Astrocyte (in vitro differentiated cells and primary cell): ENCODE results near the gene NCBP2L.

Source experiments
- CTCF ChIP-seq: IDR thresholded peaks from 2 replicates; pipeline ENCODE4 v1.5.1; 2011; ENCODE audit warnings: low read depth, mild to moderate bottlenecking, inconsistent platforms, low read length, moderate library complexity; ENCODE audit not compliant: insufficient read depth
- EZH2 ChIP-seq: IDR thresholded peaks from 2 replicates; pipeline ENCODE4 v1.6.1; 2012; ENCODE audit warnings: mild to moderate bottlenecking, low read length, inconsistent platforms; ENCODE audit not compliant: insufficient read depth

GRCh38 chrX:107825698-107826237 lies 48.2 kb downstream of the NCBP2L start, which contains the start of gene MID2:
- no peak for TF ChIP-seq CTCF
- TF ChIP-seq EZH2: no peak
